ENCODE measurements around the gene EFL1.

EFL1 gene

DNA sequence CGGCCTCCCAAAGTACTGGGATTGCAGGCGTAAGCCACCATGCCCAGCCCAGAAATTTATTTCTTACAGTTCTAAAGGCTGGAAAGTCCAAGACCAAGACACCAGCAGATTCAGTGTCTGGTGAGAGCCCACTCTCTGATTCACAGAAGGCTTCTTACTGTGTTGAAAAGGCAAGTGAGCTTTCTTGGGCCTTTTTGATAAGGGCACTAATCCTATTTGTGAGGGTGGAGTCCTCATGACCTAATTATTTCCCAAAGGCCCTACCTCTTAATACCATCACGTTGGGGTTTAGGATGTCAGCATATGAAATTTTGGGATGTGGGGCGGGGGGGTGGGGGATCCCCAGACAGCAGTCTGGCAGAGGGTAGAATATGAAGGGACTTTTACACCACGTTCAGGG, 169.2 kb downstream of the EFL1 start:
- no peak for TF ChIP-seq CTCF (IDR thresholded peaks at IDR 0.05)
- Histone ChIP-seq H3K4me1 (no peaks in the 10 kb centered on the region), H3K36me3 (no peaks in the 10 kb centered on the region), H3K4me3 (no peak overlapping the region), H3K27me3 (no peaks in the 10 kb centered on the region), H3K9me3 (peaks cover 0 to 12% (median 0%) of the 10 kb centered on the region in 3 donors), H3K27ac (no peak overlapping the region)
- intact Hi-C loops (cut with DNase I; ENCODE audit: low total_unique reads) = no loop called here
- DNase-seq = no peak

DNA sequence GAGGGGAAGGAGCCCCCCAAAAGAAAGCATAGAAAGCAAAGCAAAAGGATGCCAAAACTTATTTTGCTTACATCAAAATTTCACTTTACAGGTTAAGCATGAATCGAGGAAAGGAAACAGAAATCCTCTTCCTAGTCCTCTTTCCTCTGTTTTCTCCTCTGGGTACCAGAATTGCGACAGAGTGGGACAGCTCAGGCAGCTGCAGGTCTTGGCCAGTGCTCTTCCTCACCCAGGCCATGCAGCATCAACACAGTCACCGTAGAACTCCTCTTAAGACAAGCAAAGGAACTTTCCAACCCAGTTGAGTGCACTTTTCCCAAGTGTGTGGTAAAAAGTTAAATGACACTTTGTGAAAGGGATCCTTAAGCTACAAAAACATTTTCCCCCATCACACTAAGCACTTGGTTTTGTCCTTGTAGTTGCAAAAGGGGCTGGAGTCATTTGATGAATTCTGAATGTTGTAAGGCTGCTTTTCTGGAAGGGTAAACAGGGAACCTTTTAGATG, 170.8 kb downstream of the EFL1 start:
- Histone ChIP-seq H3K9me3 (peaks cover 0 to 12% (median 0%) of the 10 kb centered on the region in 3 donors), H3K27me3 (no peaks in the 10 kb centered on the region), H3K4me3 (no peak overlapping the region), H3K27ac (no peak overlapping the region), H3K4me1 (no peaks in the 10 kb centered on the region), H3K36me3 (no peaks in the 10 kb centered on the region)
- DNase-seq = no peak
- intact Hi-C loops (cut with DNase I; ENCODE audit: low total_unique reads) = no loop called here
- TF ChIP-seq CTCF (IDR thresholded peaks at IDR 0.05) = no peak

DNA sequence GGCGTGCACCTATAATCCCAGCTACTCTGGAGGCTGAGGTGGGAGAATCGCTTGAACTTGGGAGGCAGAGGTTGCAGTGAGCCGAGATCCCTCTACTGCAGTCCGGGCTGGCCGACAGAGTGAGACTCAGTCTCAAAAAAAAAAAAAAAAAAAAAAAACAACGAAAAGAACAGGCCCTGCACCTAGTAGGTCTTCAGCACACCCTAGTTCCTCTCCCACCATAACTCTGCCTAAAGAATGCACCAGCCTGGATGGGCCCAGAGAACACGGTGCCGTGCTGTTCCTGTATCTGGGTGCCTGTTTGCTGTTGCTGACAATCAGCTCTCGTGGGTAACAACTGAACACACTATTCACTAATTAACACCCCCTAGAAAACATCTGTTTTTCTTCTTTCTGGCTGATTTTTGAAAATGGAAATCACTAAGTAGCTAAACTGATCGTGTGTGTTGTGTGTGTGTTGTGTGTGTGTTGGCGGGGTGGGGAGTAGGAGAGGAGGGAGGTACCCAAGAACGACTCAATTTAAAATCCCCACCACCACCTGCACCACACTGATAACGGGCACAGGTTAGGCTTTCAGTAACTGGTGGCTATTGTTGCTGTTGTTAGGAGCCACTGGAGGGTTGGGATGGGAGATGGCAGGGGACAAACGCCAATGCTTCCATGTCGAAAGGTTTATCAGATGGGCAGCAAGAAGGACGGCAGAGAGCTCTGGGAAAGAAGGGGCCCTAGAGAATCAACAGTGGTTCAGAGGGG, 176.1 kb downstream of the EFL1 start:
- Histone ChIP-seq H3K36me3 (no peaks in the 10 kb centered on the region), H3K4me3 (no peak overlapping the region), H3K27ac (no peak overlapping the region), H3K9me3 (no peaks in the 10 kb centered on the region), H3K4me1 (no peaks in the 10 kb centered on the region), H3K27me3 (no peaks in the 10 kb centered on the region)
- no peak for TF ChIP-seq CTCF (IDR thresholded peaks at IDR 0.05)
- intact Hi-C loops (cut with DNase I; ENCODE audit: low total_unique reads) = no loop called here
- DNase-seq = no peak

- peaks cover 0 to 4% of the 10 kb centered on the region in 2 donors for H3K27me3 ChIP-seq
- no peak overlapping the region for H3K27ac ChIP-seq
- no peak overlapping the region for H3K4me3 ChIP-seq
- DNase-seq = no peak
- no peak for TF ChIP-seq CTCF (IDR thresholded peaks at IDR 0.05)
- no peaks in the 10 kb centered on the region for H3K9me3 ChIP-seq
- H3K36me3 ChIP-seq = no peaks in the 10 kb centered on the region
- intact Hi-C loops (cut with DNase I; ENCODE audit: low total_unique reads) = no loop called here
- H3K4me1 ChIP-seq = no peaks in the 10 kb centered on the region
These were observed 180.4 kb downstream of the EFL1 start for GRCh38 chr15:82081914-82082762.

DNA sequence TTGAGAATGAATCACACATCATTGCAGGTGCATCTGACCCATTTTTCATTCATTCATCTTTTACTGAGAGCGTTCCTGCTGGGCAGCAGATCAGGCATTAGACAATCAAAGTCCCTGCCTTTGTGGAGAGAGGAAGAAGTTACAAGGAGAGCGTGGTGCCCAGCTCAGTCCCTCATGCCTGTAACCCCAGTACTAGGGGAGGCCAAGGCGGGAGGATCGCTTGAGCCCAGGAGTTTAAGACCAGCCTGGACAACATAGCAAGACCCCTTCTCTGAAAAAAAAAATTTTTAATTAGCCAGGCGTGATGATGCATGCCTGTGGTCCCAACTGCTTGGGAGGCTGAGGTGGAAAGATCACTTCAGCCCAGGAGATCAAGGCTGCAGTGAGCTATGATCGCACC, 181.8 kb downstream of the EFL1 start:
- Histone ChIP-seq H3K4me1 (no peaks in the 10 kb centered on the region), H3K4me3 (no peak overlapping the region), H3K27me3 (peaks cover 0 to 15% of the 10 kb centered on the region in 2 donors), H3K9me3 (no peaks in the 10 kb centered on the region), H3K27ac (no peak overlapping the region), H3K36me3 (no peaks in the 10 kb centered on the region)
- intact Hi-C loops (cut with DNase I; ENCODE audit: low total_unique reads) = no loop called here
- TF ChIP-seq CTCF (IDR thresholded peaks at IDR 0.05) = no peak
- no peak for DNase-seq
